Central memory CD8-positive, alpha-beta T cell (primary cell): Measurements from ENCODE around the gene ARX.
A peak's percentile ranks its signal among the peaks of the same experiment; 100 is the strongest.

Experiments
- ATAC-seq: fragments of 150-1000 bp; cut with Tn5 transposase; replicated peaks from 2 replicates; pipeline ENCODE4 v1.10.0; 2022; ENCODE audit warnings: mild to moderate bottlenecking, moderate FRiP score, moderate number of reproducible peaks; ENCODE audit not compliant: poor library complexity, severe bottlenecking; ENCODE audit errors: extremely low read depth
- DNase-seq, 2 donors: peaks; one replicate each; pipeline ENCODE4 v3.0.0; 2021; ENCODE audit warnings: low spot score in 2 of 2
- H3K27ac Mint-ChIP-seq: one replicate; pipeline ENCODE4 v1.8.0; 2022; ENCODE audit warnings: low read depth, mild to moderate bottlenecking, moderate library complexity, mixed read lengths
- H3K27me3 Mint-ChIP-seq: one replicate; pipeline ENCODE4 v1.8.0; 2022; ENCODE audit warnings: mixed read lengths
- H3K36me3 Mint-ChIP-seq: one replicate; pipeline ENCODE4 v1.8.0; 2022; ENCODE audit warnings: mild to moderate bottlenecking, moderate library complexity, mixed read lengths; ENCODE audit not compliant: insufficient read depth
- H3K4me1 Mint-ChIP-seq: one replicate; pipeline ENCODE4 v1.8.0; 2022; ENCODE audit warnings: mixed read lengths
- H3K4me3 Mint-ChIP-seq: one replicate; pipeline ENCODE4 v1.8.0; 2022; ENCODE audit warnings: mild to moderate bottlenecking, moderate library complexity, mixed read lengths
- H3K9me3 Mint-ChIP-seq: one replicate; pipeline ENCODE4 v1.8.0; 2022; ENCODE audit warnings: mixed read lengths

The ARX gene

DNA sequence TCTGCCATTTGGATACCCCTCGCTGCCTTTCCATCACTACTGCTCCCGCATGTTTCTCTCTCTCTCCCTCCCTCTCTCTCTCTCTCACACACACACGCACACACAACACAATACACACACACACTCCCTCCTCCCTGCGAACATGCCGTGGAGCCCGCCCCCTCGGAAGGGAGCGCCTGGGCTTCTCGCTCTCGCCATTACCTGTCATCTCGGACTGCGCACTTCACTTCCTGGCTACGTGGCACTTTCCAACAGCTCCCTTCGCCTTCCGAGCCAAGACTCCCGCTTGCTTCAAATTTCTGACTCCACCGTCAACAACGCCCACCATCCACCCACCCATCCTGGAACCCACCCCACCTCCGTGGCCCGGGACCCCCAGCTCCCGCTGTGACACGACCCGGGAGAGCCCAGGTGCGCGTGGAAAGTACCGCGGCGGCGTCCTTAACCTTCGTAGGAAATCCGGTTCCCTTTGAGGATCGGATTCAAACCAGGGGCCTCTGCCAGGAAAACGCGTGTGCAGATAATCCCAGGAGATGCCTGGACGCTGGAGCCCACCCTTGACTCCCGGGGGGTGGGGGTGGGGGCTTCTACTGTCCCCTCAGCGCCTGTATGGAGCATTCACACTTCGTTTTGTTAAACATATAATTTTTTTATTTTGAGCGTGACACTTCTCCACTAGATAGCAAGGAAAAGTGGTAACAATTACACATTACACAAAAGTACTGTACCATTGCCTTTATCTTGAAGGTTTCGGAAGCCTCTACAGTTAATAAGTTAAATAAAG is 12.5 kb downstream of the ARX start:
- DNase-seq (no peak), ATAC-seq (no peak)
- Mint-ChIP-seq H3K27ac (no peak overlapping the region), H3K9me3 (no peaks in the 10 kb centered on the region), H3K36me3 (peaks cover 7% of the 10 kb centered on the region), H3K27me3 (peaks cover 55% of the 10 kb centered on the region), H3K4me3 (peak overlapping the region; percentile 40), H3K4me1 (peaks cover 19% of the 10 kb centered on the region)

DNA sequence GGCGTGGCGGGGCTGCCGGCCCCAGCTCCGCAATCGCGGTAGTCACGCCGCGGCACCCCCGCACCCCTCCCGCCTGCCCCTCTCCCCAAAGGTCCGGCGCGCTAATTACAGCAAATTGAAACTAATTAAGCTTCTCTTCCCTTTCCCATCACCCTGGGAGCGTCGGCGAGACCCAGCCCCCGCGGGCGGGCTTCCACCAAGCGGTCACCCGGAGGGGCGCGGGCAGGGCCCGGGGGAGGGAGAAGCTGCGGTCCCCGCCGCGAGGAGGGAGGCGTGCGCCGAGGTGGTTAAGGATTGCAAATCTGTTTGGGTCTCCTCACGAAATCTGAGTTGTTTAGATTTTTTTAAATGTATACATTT is 13.1 kb downstream of the ARX start:
- peak overlapping the region; percentile 40 for H3K4me3 Mint-ChIP-seq
- no peak for ATAC-seq
- H3K36me3 Mint-ChIP-seq = peaks cover 8% of the 10 kb centered on the region
- no peaks in the 10 kb centered on the region for H3K9me3 Mint-ChIP-seq
- H3K4me1 Mint-ChIP-seq = peaks cover 19% of the 10 kb centered on the region
- DNase-seq = no peak
- H3K27me3 Mint-ChIP-seq = peaks cover 49% of the 10 kb centered on the region
- H3K27ac Mint-ChIP-seq = no peak overlapping the region

DNA sequence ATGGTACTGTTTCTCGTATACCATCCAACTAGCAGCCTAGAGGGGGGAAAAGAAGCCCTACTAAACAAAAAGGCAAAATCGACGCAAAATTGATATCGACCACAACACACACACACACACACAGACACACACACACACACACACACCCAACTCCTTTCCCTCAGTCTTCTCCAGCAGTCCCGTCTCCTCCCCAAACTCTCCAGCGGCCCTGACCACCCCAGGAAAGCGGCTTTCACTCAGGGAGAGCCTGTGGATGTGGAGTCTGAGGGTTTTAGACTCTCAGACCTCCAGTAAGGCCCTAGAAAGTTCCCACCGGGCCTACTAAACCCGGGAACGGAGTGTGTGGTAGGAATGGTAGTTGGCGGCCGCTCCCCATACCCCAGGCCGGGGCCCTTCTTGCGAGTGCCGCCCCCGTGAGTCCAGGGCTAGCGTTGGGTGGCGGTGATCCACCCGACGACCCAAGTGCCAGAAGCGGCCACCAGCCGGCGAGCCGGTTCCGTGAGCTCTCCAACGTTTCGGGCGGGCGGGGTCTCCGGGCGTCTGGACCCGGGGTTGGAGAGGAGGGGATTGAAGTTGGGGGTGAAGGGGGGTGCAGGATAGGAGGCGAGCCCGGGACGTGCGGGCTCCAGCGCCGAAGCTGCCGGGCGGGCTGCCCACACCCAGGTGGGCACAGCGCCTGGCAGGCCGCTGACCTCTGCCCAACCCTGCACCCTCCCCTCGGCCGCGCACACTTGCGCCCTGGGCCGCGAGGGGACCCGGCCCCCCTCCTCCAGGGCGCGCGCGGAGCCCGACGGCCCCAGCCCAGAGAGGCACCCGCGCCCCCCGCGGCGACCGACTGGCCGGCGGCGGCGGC is 13.7 kb downstream of the ARX start:
- DNase-seq (no peak), ATAC-seq (no peak)
- Mint-ChIP-seq H3K27ac (no peak overlapping the region), H3K27me3 (peaks cover 46% of the 10 kb centered on the region), H3K4me1 (peaks cover 19% of the 10 kb centered on the region), H3K9me3 (no peaks in the 10 kb centered on the region), H3K36me3 (peaks cover 8% of the 10 kb centered on the region), H3K4me3 (no peak overlapping the region)

DNA sequence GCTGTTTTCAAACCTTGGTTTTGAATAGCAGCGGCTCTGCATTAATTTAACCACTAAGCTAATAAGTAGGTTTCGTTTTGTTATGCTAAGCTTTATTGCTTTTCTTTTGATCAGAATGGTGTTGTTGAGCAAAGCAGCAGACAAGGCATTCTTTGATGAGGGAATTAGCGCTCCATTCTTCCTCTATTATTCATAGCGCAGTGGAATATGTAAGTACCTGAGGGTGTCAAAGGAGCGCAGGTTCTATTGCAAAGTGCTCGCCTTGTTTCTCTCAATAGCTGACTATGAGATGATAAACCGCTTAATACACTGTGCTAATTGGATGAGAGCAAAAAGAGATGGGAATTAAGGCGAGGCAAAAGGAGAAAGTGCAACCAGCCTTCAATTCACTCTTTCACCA is 16.3 kb downstream of the ARX start:
- no peak overlapping the region for H3K27ac Mint-ChIP-seq
- H3K4me3 Mint-ChIP-seq = no peak overlapping the region
- no peak for ATAC-seq
- peaks cover 6% of the 10 kb centered on the region for H3K36me3 Mint-ChIP-seq
- no peaks in the 10 kb centered on the region for H3K9me3 Mint-ChIP-seq
- peaks cover 11% of the 10 kb centered on the region for H3K4me1 Mint-ChIP-seq
- DNase-seq = no peak
- H3K27me3 Mint-ChIP-seq = peaks cover 30% of the 10 kb centered on the region

- Mint-ChIP-seq H3K9me3 (no peaks in the 10 kb centered on the region), H3K27ac (no peak overlapping the region), H3K36me3 (peaks cover 6% of the 10 kb centered on the region), H3K27me3 (peaks cover 3% of the 10 kb centered on the region), H3K4me3 (no peak overlapping the region), H3K4me1 (no peaks in the 10 kb centered on the region)
- no peak for DNase-seq
- no peak for ATAC-seq
Observed at GRCh38 chrX:24996096-24996709, 19.6 kb downstream of the ARX start.

GRCh38 chrX:24993879-24994278 is 21.9 kb downstream of the ARX start:
- no peaks in the 10 kb centered on the region for H3K27me3 Mint-ChIP-seq
- H3K4me3 Mint-ChIP-seq = no peak overlapping the region
- H3K27ac Mint-ChIP-seq = no peak overlapping the region
- H3K4me1 Mint-ChIP-seq = no peaks in the 10 kb centered on the region
- H3K9me3 Mint-ChIP-seq = no peaks in the 10 kb centered on the region
- ATAC-seq (no peak), DNase-seq (no peak)
- peaks cover 4% of the 10 kb centered on the region for H3K36me3 Mint-ChIP-seq

DNA sequence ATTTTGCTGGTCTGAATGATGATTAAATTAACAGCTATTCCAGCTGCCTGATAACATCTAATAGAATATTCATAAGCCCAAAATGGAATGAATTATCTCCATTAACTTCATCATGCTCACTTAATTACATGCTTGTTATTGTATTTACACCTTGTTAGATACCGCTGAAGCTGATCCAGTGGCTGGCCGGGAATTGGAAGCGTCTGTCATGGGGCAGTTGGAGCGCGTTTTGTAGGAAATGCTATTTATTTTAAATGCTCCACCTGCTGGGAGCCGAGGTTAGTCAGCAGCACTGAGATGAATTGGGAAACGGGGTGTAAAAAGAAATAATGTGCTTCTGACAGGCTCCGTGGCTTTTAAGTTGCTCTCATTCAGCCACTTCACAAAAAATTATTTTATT is 25.2 kb downstream of the ARX start:
- no peaks in the 10 kb centered on the region for H3K36me3 Mint-ChIP-seq
- ATAC-seq (no peak), DNase-seq (no peak)
- no peaks in the 10 kb centered on the region for H3K4me1 Mint-ChIP-seq
- no peak overlapping the region for H3K27ac Mint-ChIP-seq
- no peaks in the 10 kb centered on the region for H3K9me3 Mint-ChIP-seq
- H3K4me3 Mint-ChIP-seq = no peak overlapping the region
- no peaks in the 10 kb centered on the region for H3K27me3 Mint-ChIP-seq

DNA sequence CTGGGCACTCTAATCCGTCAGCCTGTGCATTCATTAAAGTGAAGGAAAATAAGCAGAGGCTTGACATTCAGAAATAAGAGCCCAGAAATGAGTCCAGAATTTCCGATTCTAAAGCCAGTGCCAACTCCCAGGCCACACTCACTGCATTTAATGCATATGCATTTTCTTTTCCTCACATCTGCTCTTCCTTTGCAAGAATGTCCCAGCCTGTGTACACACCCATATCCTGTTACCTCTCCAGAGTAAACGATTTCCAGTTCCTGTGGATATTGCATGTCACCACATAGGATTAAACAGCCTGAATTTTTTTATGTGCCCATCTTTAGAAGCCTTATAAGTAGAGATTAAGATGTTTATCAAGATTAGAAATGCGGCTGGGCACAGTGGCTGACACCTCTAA is 27.5 kb downstream of the ARX start:
- Mint-ChIP-seq H3K27ac (no peak overlapping the region), H3K36me3 (no peaks in the 10 kb centered on the region), H3K27me3 (no peaks in the 10 kb centered on the region), H3K9me3 (no peaks in the 10 kb centered on the region), H3K4me3 (no peak overlapping the region), H3K4me1 (no peaks in the 10 kb centered on the region)
- DNase-seq = no peak
- no peak for ATAC-seq

DNA sequence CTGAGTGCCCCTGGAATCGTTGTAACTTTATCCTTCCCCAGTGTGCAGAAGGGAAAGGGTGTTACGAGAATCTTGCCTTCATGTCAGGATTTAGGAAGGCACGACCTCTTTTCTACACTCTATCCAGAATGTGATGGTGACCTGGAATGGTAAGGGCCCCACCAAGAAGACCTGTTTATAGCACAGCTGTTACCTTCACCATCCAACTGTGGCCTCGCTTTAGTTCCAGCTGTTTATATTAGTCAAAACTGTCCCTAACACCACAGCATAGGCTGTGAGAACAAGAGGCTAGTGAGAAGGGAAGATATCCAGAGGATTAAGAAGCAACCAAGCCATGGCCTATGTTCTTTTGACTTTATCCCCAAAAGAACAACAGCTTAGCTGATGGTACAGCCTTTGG is 28.0 kb downstream of the ARX start:
- Mint-ChIP-seq H3K27ac (no peak overlapping the region), H3K36me3 (no peaks in the 10 kb centered on the region), H3K27me3 (no peaks in the 10 kb centered on the region), H3K4me1 (no peaks in the 10 kb centered on the region), H3K4me3 (no peak overlapping the region), H3K9me3 (no peaks in the 10 kb centered on the region)
- DNase-seq (no peak), ATAC-seq (no peak)

- no peaks in the 10 kb centered on the region for H3K36me3 Mint-ChIP-seq
- H3K4me1 Mint-ChIP-seq = no peaks in the 10 kb centered on the region
- no peak overlapping the region for H3K27ac Mint-ChIP-seq
- no peak for ATAC-seq
- H3K4me3 Mint-ChIP-seq = no peak overlapping the region
- DNase-seq = no peak
- no peaks in the 10 kb centered on the region for H3K27me3 Mint-ChIP-seq
- H3K9me3 Mint-ChIP-seq = no peaks in the 10 kb centered on the region
Observed at GRCh38 chrX:24985120-24985519, 30.6 kb downstream of the ARX start.

- H3K36me3 Mint-ChIP-seq = no peaks in the 10 kb centered on the region
Observed at GRCh38 chrX:24983931-24984330, 31.8 kb downstream of the ARX start.

DNA sequence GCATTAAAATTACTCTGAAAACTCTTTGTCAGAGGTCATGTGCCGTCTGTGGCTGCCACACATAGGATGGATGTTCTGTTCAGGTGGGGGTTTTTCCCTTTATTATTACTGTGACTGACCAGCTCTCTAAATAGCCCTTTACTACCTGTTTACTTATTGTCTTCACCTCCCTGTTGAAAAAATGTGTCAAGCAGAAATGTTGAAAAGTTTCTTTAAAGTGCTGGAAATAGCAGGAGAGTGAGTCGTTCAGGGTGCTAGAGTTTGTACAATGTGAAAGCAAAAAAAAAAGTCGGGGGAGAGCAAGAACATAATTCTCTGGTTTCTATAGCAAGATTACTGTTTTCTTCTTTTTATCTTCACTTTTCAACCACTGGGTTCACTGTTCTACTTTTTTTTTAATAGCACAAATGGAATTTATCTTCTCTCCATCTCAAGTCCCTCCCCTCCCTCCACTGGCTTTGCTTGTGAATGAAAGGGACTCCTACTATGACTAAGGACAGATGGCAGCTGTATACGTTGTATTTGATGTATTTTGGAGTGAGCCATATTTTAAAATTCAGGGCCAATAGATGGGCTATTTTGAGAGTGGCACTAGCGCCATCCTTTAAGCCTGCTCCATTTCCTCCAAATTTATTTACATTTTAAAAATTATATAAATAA is 33.3 kb downstream of the ARX start:
- DNase-seq (no peak), ATAC-seq (no peak)
- no peaks in the 10 kb centered on the region for H3K36me3 Mint-ChIP-seq
- H3K27ac Mint-ChIP-seq = no peak overlapping the region
- H3K4me1 Mint-ChIP-seq = no peaks in the 10 kb centered on the region
- H3K4me3 Mint-ChIP-seq = no peak overlapping the region
- no peaks in the 10 kb centered on the region for H3K27me3 Mint-ChIP-seq
- H3K9me3 Mint-ChIP-seq = no peaks in the 10 kb centered on the region

More at GRCh38 chrX:24983931-24984330, 31.8 kb downstream of the ARX start:
- DNase-seq (no peak), ATAC-seq (no peak)
- no peaks in the 10 kb centered on the region for H3K27me3 Mint-ChIP-seq
- no peak overlapping the region for H3K27ac Mint-ChIP-seq
- no peak overlapping the region for H3K4me3 Mint-ChIP-seq
- H3K9me3 Mint-ChIP-seq = no peaks in the 10 kb centered on the region
- H3K4me1 Mint-ChIP-seq = no peaks in the 10 kb centered on the region
